GM18517 (cell line): Measurements from ENCODE around the gene RNASEH1.
"Not testable (repeated sequence)": the region's sequence is repeated elsewhere in the genome, so short reads cannot be mapped to it uniquely, and the experiment has no call there.

Source experiments
- ATAC-seq: cut with Tn5 transposase; IDR thresholded peaks from one replicate; pipeline ENCODE4 v1.9.1; 2021; ENCODE audit warnings: mild to moderate bottlenecking, moderate library complexity; ENCODE audit not compliant: unreplicated experiment

Gene RNASEH1

GRCh38 chr2:3522961-3523421, 35.1 kb downstream of the RNASEH1 start:
- ATAC-seq, result no peak

GRCh38 chr2:3520591-3520990, 37.5 kb downstream of the RNASEH1 start:
- ATAC-seq, result no peak

- ATAC-seq, result peak; percentile 74
These were observed 38.6 kb downstream of the RNASEH1 start, which contains the start of gene ADI1 for GRCh38 chr2:3519255-3520205. Gene ADI1 (minus strand): TSS chr2:3519531. CDS start chr2:3519487, 44 bp downstream.

GRCh38 chr2:3518496-3519254, 39.5 kb downstream of the RNASEH1 start:
- peak; percentile 74 for ATAC-seq

GRCh38 chr2:3517948-3518495, 40.1 kb downstream of the RNASEH1 start:
- ATAC-seq, result no peak

- ATAC-seq, result no peak
These were observed 41.3 kb downstream of the RNASEH1 start for GRCh38 chr2:3516831-3517230.

GRCh38 chr2:3515438-3515837, 42.7 kb downstream of the RNASEH1 start:
- ATAC-seq, result not testable (repeated sequence)

- ATAC-seq, result no peak
These were observed 44.9 kb downstream of the RNASEH1 start for GRCh38 chr2:3513026-3513810.

- ATAC-seq, result no peak
These were observed 46.0 kb downstream of the RNASEH1 start for GRCh38 chr2:3512086-3512485.

GRCh38 chr2:3505771-3506170, 52.4 kb downstream of the RNASEH1 start:
- no peak for ATAC-seq

GRCh38 chr2:3504741-3505140, 53.4 kb downstream of the RNASEH1 start:
- ATAC-seq, result no peak

- no peak for ATAC-seq
These were observed 54.6 kb downstream of the RNASEH1 start for GRCh38 chr2:3503483-3503882.

- no peak for ATAC-seq
These were observed 55.1 kb downstream of the RNASEH1 start for GRCh38 chr2:3503046-3503445.

- no peak for ATAC-seq
These were observed 57.7 kb downstream of the RNASEH1 start for GRCh38 chr2:3500326-3500899.

- no peak for ATAC-seq
These were observed 59.2 kb downstream of the RNASEH1 start for GRCh38 chr2:3498783-3499394.

- not testable (repeated sequence) for ATAC-seq
These were observed 61.4 kb downstream of the RNASEH1 start for GRCh38 chr2:3496708-3497080.
